Erythroblast (primary cell): ENCODE measurements around the gene PTGES2.
A peak's percentile ranks its signal among the peaks of the same experiment; 100 is the strongest.

Source experiments
- DNase-seq, 2 experiments: peaks; one replicate each; lab custom pipeline; 2025; lab: John Stamatoyannopoulos, UW
- GATA1 ChIP-seq: IDR thresholded peaks from 2 replicates; pipeline ENCODE4 v1.6.1; 2011; ENCODE audit warnings: low read depth, mild to moderate bottlenecking, control low read depth, low read length, moderate library complexity
- POLR2A ChIP-seq: IDR thresholded peaks from 2 replicates; pipeline ENCODE4 v1.6.1; 2011; ENCODE audit warnings: mild to moderate bottlenecking, low read length

Gene PTGES2

DNA sequence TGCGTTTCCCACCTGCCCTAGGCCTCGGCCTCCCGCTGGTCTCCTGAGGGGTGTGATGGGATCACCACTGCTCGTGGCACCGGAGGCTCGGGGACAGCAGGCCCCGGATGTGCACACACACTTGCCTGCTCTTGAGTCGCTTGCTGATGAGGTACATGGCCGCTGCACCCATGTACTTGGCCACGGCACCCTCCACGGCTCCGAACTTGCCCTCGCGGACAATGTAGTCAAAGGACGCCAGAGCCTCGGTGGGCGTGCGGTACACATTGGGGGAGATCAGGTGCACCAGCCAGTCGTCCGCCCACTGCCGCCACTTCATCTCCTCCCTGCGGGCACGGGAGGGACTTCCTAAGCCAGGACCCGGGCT, 4.7 kb downstream of the PTGES2 start:
- no peak for DNase-seq
- TF ChIP-seq POLR2A (no peak), GATA1 (no peak)

DNA sequence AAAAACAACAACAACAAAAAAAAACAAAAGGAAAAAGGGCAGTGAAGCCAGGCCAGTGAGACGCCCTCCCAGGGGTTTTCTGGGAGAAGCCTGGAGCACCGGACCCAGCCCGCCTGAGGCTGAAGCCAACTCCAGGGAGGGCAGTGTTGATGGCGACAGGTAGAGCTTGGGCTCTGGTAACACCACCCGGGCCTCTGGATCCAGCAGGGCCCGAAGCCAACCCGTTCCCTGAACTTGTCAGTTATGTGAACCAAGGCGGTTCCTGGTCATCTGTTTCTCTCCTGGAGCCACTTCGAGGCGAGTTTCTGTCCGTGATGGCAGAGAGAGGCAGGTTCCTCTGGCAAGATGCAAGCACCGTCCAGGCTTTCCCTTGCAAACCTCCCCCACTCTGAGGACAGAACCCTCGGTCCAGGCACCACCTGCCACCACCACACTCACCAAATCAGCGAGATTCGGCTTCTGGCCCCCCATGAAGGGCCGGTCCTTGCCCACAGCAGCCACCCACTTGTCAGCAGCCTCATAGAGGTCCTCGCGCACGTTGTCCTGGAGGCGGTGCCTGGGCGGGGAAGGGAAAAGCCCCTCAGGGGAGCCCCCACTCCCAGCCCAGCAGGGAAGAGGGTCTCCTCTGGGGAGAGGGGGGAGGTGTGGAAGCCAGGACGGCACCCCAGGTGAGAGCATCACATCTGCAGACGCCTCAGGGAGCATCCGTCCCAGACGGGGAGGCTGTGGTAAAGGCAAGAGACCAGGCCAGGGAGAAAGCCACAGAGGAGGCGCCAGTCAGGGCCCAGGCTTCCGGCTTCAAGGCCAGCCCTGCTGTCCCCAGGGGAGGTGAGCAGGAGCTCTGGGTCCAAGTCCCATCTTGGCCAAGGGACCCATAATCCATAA, 5.4 kb downstream of the PTGES2 start:
- DNase-seq, result no peak
- TF ChIP-seq POLR2A (no peak), GATA1 (no peak)

DNA sequence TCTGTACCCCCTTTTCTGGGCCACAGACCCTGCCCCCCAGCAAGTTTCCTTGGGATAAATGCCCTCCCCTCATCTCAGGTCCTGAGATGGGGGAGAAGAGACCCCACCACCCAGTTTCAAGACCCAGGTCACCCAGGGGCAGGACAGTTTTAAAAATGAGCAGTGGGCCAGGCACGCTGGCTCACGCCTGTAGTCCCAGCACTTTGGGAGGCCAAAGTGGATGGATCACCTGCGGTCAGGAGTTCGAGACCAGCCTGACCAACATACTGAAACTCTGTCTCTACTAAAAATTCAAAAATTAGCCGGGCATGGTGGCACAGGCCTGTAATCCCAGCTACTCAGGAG, 6.1 kb downstream of the PTGES2 start:
- DNase-seq, result no peak
- no peak for TF ChIP-seq GATA1
- no peak for TF ChIP-seq POLR2A

DNA sequence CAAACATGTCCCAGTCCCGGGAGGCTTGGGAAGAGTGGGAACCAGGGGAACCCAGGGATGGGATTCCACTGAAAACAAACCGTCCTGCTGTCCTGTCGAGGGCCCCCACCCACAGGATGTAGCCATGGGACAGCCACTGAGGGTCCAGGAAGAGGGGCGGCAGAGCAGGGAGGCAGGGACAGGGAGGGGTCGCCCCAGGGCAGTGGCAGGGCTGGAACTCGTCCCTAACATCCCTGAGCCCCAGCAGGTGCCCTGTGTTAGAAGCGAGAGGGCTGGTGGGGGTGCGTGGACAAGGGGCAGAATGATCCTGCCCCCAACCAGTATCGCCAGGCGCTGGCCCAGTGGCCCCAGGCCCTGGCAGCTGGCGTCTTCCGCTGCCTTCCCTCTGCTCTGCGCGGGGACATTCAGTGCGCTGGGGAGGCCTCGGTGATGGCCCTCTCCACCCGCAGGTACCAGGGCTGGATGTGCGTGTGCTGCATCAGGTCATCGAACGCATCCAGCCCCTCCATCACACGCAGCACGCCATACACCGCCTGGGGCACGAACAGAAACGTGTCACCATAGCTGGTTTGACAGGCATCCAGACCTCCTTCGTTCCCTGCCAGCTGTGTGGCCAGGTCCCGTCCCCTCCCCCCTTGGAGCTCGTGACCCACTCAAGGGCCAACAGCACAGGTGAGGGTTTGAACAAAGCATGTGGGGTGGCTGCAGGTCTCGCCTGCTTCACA, 6.6 kb downstream of the PTGES2 start:
- no peak for DNase-seq
- TF ChIP-seq GATA1 (no peak), POLR2A (no peak)

DNA sequence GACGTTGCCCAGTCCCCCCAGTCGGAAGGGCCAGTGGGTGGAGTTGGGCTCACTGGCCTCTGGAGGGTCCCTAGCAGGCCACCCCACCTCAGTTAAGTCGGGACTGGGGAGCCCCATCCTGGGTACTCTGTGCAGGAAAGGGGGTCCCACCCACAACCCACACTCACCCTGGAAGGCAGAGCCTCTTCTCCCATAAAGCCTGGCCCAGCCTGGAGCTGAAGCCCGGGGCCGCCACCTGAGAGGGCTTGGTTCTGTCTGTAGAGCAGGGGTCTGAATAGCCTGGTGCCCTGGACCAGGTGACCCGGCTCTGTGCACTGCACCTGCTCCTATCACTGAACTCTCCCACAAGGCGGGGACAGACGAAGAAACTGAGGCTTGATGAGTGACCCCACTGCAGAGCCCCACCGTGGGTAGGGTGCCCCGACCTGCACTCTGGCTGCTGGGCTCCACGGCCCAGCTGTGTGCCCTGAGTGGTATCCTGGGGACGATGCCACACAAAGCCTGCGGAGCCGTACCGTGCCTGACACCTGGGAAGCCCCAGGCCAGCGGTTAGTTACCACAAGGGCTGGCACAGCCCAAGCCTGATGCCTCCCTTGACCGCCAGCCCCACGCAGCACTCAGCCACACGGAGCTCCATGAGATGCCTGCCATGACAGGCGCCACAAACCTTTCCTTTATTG, 7.3 kb downstream of the PTGES2 start:
- TF ChIP-seq POLR2A (no peak), GATA1 (no peak)
- DNase-seq, result no peak

DNA sequence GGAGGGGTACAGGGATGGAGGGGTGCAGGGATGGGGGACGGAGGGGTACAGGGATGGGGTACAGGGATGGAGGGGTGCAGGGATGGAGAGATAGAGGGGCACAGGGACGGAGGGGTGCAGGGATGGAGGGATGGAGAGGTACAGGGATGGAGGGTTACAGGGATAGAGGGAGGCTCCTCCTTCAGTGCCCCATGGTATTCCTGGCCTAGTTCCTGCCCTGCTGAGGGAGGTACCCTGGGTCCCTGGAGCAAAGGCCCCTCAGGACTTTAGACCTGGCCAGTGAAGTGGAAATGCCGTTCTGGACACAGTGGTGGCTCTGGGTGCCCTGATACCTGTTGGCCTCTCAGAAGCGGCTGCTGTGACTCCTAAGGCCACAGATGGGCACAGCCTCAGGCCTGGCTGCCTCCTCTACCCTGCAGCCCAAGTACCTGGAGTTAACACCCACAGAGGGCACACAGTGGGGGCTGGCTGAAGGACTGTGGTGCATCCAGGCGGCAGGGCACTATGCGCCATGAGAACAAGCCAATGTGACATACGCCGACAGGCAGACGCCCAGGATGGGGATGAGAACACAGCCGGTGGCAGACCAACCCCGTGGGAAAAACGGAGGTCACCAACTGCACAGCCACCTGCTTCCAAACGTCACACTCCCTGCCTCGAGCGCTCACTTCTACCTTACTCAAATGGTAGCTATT, 8.4 kb downstream of the PTGES2 start:
- TF ChIP-seq GATA1, result no peak
- TF ChIP-seq POLR2A, result no peak
- no peak for DNase-seq

DNA sequence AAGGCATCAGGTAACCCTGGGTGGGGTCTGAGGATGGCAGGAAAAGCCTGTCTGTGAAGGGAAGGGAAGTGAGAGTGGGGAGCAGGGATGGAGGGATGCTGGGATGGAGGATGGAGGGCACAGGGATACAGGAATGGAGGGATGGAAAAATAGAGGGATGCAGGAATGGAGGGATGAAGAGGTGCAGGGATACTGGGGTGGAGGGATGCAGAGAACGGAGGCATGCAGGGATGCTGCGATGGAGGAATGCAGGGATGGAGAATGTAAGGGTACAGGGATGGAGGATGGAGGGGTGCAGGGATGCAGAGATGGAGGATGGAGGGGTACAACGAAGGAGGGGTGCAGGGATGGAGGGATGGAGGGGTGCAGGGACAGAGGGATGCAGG, 9.1 kb downstream of the PTGES2 start:
- DNase-seq, result no peak
- no peak for TF ChIP-seq GATA1
- TF ChIP-seq POLR2A, result no peak

DNA sequence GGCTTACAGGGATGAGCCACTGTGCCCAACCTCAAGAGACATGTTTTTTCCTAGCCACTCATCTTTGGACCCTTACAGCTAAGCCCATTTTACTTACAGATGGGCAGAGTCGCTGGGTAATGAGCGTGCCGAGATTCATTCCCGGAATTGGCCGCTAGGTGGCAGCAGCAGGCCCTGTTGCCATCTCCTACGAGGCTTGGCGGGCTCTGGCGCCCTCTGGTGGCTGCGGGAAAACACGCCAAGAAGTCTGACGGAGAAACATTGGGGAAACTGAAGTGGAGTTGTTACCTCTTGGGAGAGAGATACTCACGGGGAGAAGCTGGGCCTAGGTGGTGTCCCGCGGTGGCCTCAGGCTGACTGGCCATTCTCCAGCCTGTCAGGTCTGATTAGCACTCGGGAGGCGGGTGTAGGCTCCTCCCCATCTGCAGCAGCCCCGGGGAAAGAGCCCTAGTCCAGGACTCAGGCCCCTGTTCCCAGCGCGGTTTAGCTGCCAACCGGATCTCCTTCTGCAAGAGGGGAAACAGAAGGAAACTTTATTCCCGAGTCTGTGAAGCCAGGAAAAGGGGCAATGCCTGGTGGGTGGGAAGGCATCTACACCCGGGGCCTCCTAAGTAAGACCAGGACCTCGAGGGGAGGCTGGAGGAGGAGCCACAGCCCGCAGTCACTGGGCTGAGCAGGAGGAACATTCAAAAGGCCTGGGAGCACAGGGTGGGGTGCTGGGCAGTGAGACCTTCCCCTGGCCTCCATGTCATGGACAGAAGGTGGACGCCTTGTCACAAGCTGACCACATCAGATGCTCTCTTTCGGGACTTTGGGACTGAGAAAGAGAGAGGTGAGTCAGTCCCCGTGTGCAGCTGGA, 9.7 kb downstream of the PTGES2 start:
- DNase-seq, result peak; percentile 92 to 97
- TF ChIP-seq GATA1 (no peak), POLR2A (no peak)

DNA sequence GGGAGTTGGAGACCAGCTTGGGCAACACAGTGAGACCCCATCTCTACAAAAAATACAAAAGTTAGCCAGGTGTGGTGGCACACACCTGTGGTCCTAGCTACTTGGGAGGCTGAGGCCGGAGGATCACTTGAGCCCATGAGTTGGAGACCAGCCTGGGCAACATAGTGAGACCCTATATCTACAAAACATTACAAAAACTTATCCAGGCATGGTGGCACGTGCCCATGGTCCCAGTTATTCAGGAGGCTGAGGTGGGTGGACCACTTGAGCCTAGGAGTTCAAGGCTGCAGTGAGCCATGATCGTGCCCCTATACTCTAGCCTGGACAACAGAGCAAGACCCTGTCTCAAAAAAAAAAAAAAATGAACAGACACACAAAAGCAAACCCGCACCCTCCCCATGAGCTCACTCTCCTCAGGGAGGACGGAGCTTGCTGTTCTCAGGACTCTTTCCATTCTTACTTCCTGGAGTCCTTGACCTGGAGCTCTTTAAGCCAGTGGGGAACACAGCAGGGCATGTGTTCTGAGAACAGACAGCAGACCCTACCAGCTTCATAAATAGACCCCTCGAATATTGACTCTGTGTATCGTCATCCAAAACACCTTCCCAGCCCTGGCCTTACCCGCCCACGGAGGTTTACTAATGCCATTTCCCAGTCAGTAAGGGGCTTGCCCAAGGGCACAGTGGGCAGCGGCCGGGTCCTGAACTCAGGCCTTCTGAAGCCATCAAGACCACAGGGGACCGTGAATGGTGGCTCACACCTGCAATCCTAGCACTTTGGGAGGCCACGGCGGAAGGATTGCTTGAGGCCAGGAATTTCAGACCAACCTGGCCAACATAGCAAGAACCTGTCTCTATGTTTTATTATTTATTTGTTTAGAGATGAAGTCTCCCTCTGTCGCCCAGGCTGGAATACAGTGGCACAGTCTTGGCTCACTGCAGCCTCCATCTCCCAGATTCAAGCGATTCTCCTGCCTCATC, 11.1 kb downstream of the PTGES2 start:
- no peak for DNase-seq

DNA sequence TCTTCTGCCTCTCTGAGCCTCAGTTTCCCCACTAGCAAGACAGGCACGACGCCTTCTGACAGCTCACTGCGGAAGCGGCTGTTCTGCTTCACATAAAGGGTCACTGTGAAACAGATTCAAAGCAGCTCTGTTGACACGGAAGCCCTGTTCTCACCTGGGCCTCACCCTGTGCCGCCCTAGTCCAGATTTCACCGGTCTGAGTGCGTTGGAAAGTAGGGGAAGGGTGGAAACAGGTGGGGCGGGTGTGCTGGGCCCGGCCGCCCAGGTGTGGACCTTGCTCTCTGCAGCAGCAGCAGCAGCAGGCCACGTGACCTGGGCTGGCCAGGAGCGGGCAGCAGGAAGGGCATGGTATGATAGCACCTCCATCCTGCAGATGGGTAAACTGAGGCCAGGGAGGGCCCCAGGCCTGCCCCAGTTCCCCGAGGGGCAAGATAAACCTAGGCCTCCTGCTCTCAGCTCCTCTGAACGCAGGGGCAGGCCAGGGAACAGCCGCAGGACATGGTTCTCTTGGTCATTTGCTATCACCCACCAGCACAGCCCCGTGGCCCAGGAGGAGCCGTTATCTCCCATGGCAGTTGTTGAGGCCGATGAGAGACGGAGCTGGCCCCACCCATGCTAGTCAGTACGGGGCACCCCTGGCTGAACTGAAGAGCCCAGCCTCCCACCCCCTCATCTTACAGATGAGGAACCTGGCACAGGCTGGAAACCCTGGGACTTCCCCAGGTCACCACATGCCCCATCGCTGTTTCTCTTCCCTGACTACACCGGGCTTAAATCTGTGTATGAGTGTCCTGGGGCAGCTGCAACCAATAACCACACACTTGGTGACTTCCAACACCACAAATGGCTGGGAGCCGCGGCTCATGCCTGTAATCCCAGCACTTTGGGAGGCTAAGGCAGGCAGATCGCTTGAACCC, 12.1 kb downstream of the PTGES2 start:
- peak; percentile 14 for TF ChIP-seq POLR2A
- peak; percentile 96 for TF ChIP-seq GATA1

More for the DNA sequence above, 11.1 kb downstream of the PTGES2 start:
- TF ChIP-seq POLR2A (no peak), GATA1 (no peak)

More for the DNA sequence above, 12.1 kb downstream of the PTGES2 start:
- DNase-seq, result peak; percentile 98 to 100
